A673 (cell line): Measurements from ENCODE around the gene JARID2.

ENCODE experiments used
- EZH2 ChIP-seq: fragments of 200-600 bp; sonication (generic); IDR thresholded peaks from 2 replicates; pipeline ENCODE4 v1.6.1; 2017; ENCODE audit warnings: borderline replicate concordance, low read depth, mild to moderate bottlenecking, mixed read lengths, antibody characterized with exemption, low read length; ENCODE audit not compliant: poor library complexity, severe bottlenecking
- TF ChIP-seq, protein P1 (sequence below): fragments of 300-800, 200-600 bp; sonication (generic); conservative IDR thresholded peaks from 2 replicates; pipeline ENCODE4 v1.5.1; 2017; ENCODE audit warnings: low read depth, mild to moderate bottlenecking, antibody characterized with exemption, low read length, moderate library complexity, mixed read lengths

DNA sequence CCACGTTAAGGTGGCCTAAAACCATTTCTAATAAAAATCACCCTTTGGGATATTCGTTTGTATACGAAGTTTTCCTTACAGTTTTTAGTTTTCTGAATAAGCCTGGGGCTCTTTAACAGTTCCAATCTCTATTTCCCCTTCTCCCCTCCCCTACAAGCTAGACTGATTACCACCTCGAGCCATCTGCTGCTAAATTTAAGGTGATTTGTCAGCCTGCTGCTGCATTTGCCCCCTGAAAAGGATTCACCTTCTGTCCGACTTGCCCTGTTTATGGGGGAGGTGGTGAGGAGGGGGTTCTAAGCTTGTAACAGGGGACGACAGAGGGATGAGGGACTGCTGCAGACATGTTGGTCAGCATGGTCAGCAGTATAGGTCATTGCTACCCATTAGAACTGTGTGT, 146.3 kb downstream of the JARID2 start:
- TF ChIP-seq, protein P1, sequence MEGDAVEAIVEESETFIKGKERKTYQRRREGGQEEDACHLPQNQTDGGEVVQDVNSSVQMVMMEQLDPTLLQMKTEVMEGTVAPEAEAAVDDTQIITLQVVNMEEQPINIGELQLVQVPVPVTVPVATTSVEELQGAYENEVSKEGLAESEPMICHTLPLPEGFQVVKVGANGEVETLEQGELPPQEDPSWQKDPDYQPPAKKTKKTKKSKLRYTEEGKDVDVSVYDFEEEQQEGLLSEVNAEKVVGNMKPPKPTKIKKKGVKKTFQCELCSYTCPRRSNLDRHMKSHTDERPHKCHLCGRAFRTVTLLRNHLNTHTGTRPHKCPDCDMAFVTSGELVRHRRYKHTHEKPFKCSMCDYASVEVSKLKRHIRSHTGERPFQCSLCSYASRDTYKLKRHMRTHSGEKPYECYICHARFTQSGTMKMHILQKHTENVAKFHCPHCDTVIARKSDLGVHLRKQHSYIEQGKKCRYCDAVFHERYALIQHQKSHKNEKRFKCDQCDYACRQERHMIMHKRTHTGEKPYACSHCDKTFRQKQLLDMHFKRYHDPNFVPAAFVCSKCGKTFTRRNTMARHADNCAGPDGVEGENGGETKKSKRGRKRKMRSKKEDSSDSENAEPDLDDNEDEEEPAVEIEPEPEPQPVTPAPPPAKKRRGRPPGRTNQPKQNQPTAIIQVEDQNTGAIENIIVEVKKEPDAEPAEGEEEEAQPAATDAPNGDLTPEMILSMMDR, result no peak
- no peak for TF ChIP-seq EZH2
